ENCODE data around the gene DEXI.

Gene DEXI

DNA sequence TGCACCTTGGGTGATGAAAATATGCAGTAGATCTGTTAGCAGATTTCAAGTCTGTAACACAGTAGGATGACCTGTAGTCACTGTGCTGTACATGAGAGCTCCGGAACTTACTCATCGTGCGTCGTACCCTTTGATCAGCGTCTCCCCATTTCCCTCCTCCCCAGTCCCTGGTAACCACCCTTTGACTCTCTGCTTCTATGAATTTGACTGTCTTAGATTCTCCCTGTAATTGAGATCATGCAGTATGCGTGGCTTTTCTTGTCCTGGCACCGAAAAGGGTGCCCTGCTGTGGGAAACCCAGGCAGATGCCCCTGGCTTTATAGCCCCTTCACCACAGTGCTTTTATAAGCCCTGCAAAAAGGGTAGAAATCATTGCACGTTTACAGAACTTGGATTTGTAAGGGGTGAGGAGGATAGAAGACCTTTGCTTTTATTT lies 22.6 kb upstream of the DEXI start:
- Mint-ChIP-seq H3K4me3 (peak overlapping the region; percentile 61 to 71), H3K9me3 (no peaks in the 10 kb centered on the region), H3K4me1 (ENCODE audit: low read depth in 2 of 2) (peaks cover 12 to 17% of the 10 kb centered on the region in 2 donors), H3K36me3 (ENCODE audit: insufficient read depth) (peaks cover 17% of the 10 kb centered on the region), H3K27ac (peak overlapping the region; percentile 9 to 25), H3K27me3 (no peaks in the 10 kb centered on the region)
- ATAC-seq (replicated peaks) (peak; percentile 86), DNase-seq (peak in 2 of 3 experiments; percentile 22 to 24)

- DNase-seq = peak; percentile 76 to 77 (median 77)
- ATAC-seq (replicated peaks) = peak; percentile 72
- H3K27ac Mint-ChIP-seq = peak overlapping the region; percentile 9 to 25
- peak overlapping the region; percentile 61 to 71 for H3K4me3 Mint-ChIP-seq
- no peaks in the 10 kb centered on the region for H3K9me3 Mint-ChIP-seq
- no peaks in the 10 kb centered on the region for H3K27me3 Mint-ChIP-seq
- H3K36me3 Mint-ChIP-seq (ENCODE audit: insufficient read depth) = peaks cover 22% of the 10 kb centered on the region
- peaks cover 12 to 17% of the 10 kb centered on the region in 2 donors for H3K4me1 Mint-ChIP-seq (ENCODE audit: low read depth in 2 of 2)
Measured at GRCh38 chr16:10964039-10964890, 22.0 kb upstream of the DEXI start.

- Mint-ChIP-seq H3K9me3 (no peaks in the 10 kb centered on the region), H3K4me1 (ENCODE audit: low read depth in 2 of 2) (peaks cover 19 to 25% of the 10 kb centered on the region in 2 donors), H3K27me3 (no peaks in the 10 kb centered on the region), H3K36me3 (ENCODE audit: insufficient read depth) (peaks cover 39% of the 10 kb centered on the region), H3K4me3 (no peak overlapping the region), H3K27ac (peak overlapping the region in 1 of 2 donors; percentile 23)
- DNase-seq (no peak), ATAC-seq (replicated peaks) (no peak)
Measured at GRCh38 chr16:10961231-10961630, 19.0 kb upstream of the DEXI start.

GRCh38 chr16:10959161-10959560 lies 16.9 kb upstream of the DEXI start:
- Mint-ChIP-seq H3K4me1 (ENCODE audit: low read depth in 2 of 2) (peaks cover 17 to 20% of the 10 kb centered on the region in 2 donors), H3K4me3 (no peak overlapping the region), H3K27me3 (no peaks in the 10 kb centered on the region), H3K9me3 (no peaks in the 10 kb centered on the region), H3K27ac (no peak overlapping the region), H3K36me3 (ENCODE audit: insufficient read depth) (peaks cover 36% of the 10 kb centered on the region)
- DNase-seq = no peak
- no peak for ATAC-seq (replicated peaks)

DNA sequence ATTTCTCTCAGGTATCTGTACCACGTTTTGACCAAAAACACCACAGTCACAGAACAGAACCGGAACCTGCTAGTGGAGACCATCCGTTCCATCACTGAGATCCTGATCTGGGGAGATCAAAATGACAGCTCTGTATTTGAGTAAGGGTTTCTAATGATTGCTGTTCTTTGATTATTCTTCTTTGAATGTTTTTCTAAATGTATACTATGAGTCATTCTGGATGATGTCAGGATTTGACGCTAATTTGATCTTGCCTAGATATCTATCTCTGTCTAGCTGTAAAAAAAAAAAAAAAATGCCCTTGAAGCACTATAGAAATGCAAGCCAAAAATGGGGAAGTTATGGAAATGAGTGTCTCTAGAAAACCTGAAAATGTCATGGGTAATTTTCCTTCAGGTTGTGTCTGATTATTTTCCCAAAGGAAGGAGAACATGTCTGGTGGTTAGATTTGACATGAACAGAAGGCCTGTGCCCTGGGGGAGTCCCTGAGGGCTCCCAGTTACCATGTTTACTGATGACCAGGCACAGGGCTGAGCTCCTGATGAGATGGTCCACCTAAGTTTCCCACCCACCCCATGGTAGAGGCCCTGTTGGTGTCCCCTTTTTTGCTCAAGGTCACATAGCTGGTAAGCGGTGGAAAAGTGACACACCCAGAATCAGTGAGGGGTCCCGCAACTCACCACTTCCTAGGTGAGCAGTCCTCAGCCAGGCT lies 15.7 kb upstream of the DEXI start:
- Mint-ChIP-seq H3K9me3 (no peaks in the 10 kb centered on the region), H3K27ac (peak overlapping the region in 1 of 2 donors; percentile 13), H3K4me1 (ENCODE audit: low read depth in 2 of 2) (peaks cover 18 to 21% of the 10 kb centered on the region in 2 donors), H3K27me3 (no peaks in the 10 kb centered on the region), H3K36me3 (ENCODE audit: insufficient read depth) (peaks cover 25% of the 10 kb centered on the region), H3K4me3 (no peak overlapping the region)
- DNase-seq (no peak), ATAC-seq (replicated peaks) (peak; percentile 26)

DNA sequence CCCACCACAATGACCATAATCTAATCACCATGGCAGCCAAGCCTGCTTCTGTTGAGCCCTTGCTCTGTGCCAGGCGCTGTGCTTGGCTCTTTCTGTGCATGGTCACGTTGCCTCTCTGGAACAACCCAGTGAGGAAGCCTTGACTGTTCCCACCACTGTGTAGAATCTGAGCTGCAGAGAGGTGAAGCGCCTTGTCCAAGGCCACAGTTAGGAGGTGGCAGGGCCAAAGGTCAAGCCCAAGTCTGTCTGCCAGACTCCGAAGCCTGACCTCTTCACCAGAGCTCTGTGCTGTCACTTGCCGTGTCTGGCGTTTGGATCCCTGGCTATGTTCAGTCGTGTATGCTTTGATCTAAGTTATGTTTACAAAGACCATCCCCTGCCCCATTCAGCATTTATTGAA lies 12.6 kb upstream of the DEXI start:
- ATAC-seq (replicated peaks) (no peak), DNase-seq (no peak)
- Mint-ChIP-seq H3K4me3 (no peak overlapping the region), H3K36me3 (ENCODE audit: insufficient read depth) (peaks cover 22% of the 10 kb centered on the region), H3K4me1 (ENCODE audit: low read depth in 2 of 2) (peaks cover 22 to 25% of the 10 kb centered on the region in 2 donors), H3K27ac (peak overlapping the region in 1 of 2 donors; percentile 44), H3K27me3 (no peaks in the 10 kb centered on the region), H3K9me3 (no peaks in the 10 kb centered on the region)

DNA sequence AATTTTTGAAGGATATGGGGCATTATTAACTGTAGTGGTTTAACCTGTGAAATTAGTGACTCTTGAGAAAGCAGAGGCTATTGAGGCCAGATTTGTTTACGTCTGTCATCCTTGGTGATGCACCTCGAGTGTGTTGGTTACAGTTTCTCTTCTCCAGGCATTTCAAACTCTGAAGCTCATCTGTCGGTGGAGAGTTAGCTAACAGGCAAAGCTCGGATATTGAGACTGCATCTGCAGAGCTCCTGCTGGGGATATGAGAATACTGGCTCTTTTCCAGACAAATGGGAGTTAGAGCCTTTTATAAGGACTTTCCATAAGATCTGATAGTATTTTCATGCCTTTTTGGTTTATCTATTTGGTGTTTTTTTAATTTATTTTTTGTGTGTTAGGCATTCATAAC lies 8.8 kb upstream of the DEXI start:
- ATAC-seq (replicated peaks) = no peak
- peaks cover 2% of the 10 kb centered on the region for H3K36me3 Mint-ChIP-seq (ENCODE audit: insufficient read depth)
- no peak for DNase-seq
- H3K27me3 Mint-ChIP-seq = no peaks in the 10 kb centered on the region
- peaks cover 39 to 40% of the 10 kb centered on the region in 2 donors for H3K4me1 Mint-ChIP-seq (ENCODE audit: low read depth in 2 of 2)
- no peaks in the 10 kb centered on the region for H3K9me3 Mint-ChIP-seq
- no peak overlapping the region for H3K4me3 Mint-ChIP-seq
- no peak overlapping the region for H3K27ac Mint-ChIP-seq

DNA sequence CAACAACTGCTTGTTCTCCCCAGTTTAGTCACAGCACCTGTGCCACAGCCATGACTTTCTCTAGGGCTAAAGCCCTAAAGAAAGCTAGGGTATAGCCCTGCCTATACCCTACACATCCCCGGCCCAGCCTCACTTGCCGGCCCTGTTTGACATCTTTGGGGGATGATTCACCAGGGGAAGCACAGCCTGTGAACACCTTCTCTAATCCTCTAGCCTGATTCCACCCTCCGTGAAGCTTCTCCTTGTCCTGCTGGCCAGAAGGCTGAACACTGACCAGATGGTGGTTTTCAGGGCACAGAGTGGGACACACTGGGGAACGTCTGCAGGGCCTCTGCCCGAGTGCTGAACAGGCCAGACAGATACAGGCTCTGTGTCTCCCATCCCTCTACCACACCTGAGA lies 8.1 kb upstream of the DEXI start:
- no peak for ATAC-seq (replicated peaks)
- Mint-ChIP-seq H3K27me3 (no peaks in the 10 kb centered on the region), H3K36me3 (ENCODE audit: insufficient read depth) (peaks cover 2% of the 10 kb centered on the region), H3K4me1 (ENCODE audit: low read depth in 2 of 2) (peaks cover 44 to 46% of the 10 kb centered on the region in 2 donors), H3K27ac (no peak overlapping the region), H3K9me3 (no peaks in the 10 kb centered on the region), H3K4me3 (no peak overlapping the region)
- DNase-seq = no peak

DNA sequence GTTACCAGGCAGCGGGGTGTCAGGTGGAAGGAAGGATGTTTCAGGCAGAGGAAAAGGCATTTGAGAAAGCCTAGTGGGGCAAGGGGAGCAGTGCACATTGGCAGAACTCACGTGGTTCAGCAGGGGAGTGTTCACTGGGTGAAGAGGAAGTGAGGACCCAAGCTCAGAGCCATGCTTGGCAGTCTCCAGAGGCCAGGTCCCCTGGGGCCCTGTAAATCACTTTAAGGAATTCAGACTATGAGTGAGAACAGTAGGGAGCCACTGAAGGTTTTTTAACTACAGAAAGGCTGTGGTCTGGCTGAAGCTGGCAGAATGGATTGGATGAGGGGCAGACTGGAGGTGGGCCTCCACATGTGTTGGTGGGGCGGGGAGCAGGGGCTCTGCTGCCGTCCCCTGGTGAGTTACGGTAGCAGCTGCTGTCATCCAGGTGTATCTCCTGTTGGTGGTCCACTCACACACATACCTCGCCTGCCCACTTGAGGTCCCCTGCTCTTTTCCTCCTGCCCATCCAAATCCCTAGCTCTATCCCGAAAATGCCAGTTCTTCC lies 7.2 kb upstream of the DEXI start:
- H3K36me3 Mint-ChIP-seq (ENCODE audit: insufficient read depth) = peaks cover 3% of the 10 kb centered on the region
- DNase-seq (no peak), ATAC-seq (replicated peaks) (peak; percentile 56)
- H3K4me3 Mint-ChIP-seq = no peak overlapping the region
- H3K9me3 Mint-ChIP-seq = no peaks in the 10 kb centered on the region
- H3K4me1 Mint-ChIP-seq (ENCODE audit: low read depth in 2 of 2) = peaks cover 46 to 47% of the 10 kb centered on the region in 2 donors
- peak overlapping the region in 1 of 2 donors; percentile 61 for H3K27ac Mint-ChIP-seq
- no peaks in the 10 kb centered on the region for H3K27me3 Mint-ChIP-seq

- H3K4me3 Mint-ChIP-seq = no peak overlapping the region
- DNase-seq (no peak), ATAC-seq (replicated peaks) (no peak)
- H3K9me3 Mint-ChIP-seq = no peaks in the 10 kb centered on the region
- no peaks in the 10 kb centered on the region for H3K27me3 Mint-ChIP-seq
- H3K4me1 Mint-ChIP-seq (ENCODE audit: low read depth in 2 of 2) = peaks cover 41 to 50% of the 10 kb centered on the region in 2 donors
- H3K27ac Mint-ChIP-seq = no peak overlapping the region
- peaks cover 5% of the 10 kb centered on the region for H3K36me3 Mint-ChIP-seq (ENCODE audit: insufficient read depth)
Measured at GRCh38 chr16:10947211-10947787, 5.0 kb upstream of the DEXI start.

DNA sequence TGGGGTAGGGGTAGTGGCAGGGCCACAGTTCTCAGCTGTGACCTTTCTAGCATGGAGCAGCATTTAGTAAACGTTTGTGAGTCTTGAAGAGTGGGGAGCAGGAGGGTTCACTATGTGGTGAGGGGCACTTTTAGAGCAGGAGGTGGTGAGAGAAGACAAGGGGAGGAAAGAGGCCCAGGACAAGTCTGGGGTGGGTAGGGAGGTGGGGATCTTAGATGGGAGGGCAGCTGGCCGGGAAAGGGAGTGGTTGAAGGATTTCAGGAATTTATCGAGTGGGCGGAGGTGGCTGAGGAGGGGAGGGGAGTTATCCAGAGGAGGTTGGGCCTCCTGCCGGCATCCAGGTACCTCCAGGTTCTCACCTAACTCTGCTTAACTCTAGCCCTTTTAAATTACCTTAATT lies 4.0 kb upstream of the DEXI start:
- peak overlapping the region; percentile 37 to 84 for H3K4me3 Mint-ChIP-seq
- H3K27ac Mint-ChIP-seq = no peak overlapping the region
- H3K4me1 Mint-ChIP-seq (ENCODE audit: low read depth in 2 of 2) = peaks cover 45 to 52% of the 10 kb centered on the region in 2 donors
- H3K9me3 Mint-ChIP-seq = no peaks in the 10 kb centered on the region
- H3K27me3 Mint-ChIP-seq = no peaks in the 10 kb centered on the region
- ATAC-seq (replicated peaks) (no peak), DNase-seq (no peak)
- H3K36me3 Mint-ChIP-seq (ENCODE audit: insufficient read depth) = peaks cover 5% of the 10 kb centered on the region

GRCh38 chr16:10945065-10945787 lies 3.0 kb upstream of the DEXI start:
- ATAC-seq (replicated peaks) (no peak), DNase-seq (no peak)
- H3K4me1 Mint-ChIP-seq (ENCODE audit: low read depth in 2 of 2) = peaks cover 49 to 62% of the 10 kb centered on the region in 2 donors
- peak overlapping the region; percentile 84 to 91 for H3K4me3 Mint-ChIP-seq
- H3K9me3 Mint-ChIP-seq = no peaks in the 10 kb centered on the region
- H3K27ac Mint-ChIP-seq = peak overlapping the region; percentile 92 to 94
- H3K36me3 Mint-ChIP-seq (ENCODE audit: insufficient read depth) = peaks cover 8% of the 10 kb centered on the region
- H3K27me3 Mint-ChIP-seq = no peaks in the 10 kb centered on the region
